Measurements from ENCODE around the gene NHEJ1. TPM values are rescaled to one million over a fixed set of nuclear protein-coding genes. Genes with fewer than 3 reads are reported as not detected.

NHEJ1 gene
- total and polyA plus RNA-seq, 2 of the 13 experiments (the other 11 are each of a cell fraction or from before 2014, with no cell fraction given) = 30.0 to 30.7 TPM

GRCh38 chr2:219038600-219038999, 122.0 kb downstream of the NHEJ1 start (continued):
- TF ChIP-seq MNT (IDR thresholded peaks at IDR 0.05) = no peak
- no peak for TF ChIP-seq ATM (IDR thresholded peaks at IDR 0.05; ENCODE audit: borderline replicate concordance)
- no peak for TF ChIP-seq HOMEZ (CRISPR knock-in tag; IDR thresholded peaks at IDR 0.05; ENCODE audit: low read depth)
- TF ChIP-seq NCOA1 (CRISPR knock-in tag; IDR thresholded peaks at IDR 0.05) = no peak
- no peak for TF ChIP-seq BRCA1 (CRISPR knock-in tag; IDR thresholded peaks at IDR 0.05)
- TF ChIP-seq ZNF326 (CRISPR knock-in tag; IDR thresholded peaks at IDR 0.05; ENCODE audit: borderline replicate concordance) = no peak
- TF ChIP-seq RFX3 (CRISPR knock-in tag; IDR thresholded peaks at IDR 0.05) = no peak
- no peak for TF ChIP-seq SYNCRIP (IDR thresholded peaks at IDR 0.05; ENCODE audit: insufficient read depth, low read depth, low read length)
- no peak for TF ChIP-seq ZSCAN21 (CRISPR knock-in tag; IDR thresholded peaks at IDR 0.05; ENCODE audit: borderline replicate concordance)

GRCh38 chr2:219037783-219038499, 122.7 kb downstream of the NHEJ1 start:
- CTCF ChIA-PET (ENCODE audit: low intra/inter-chr PET ratio, low total read pairs) = no interaction called here
- H3K4me1 ChIP-seq (ENCODE audit: insufficient read depth, low read length) = peaks cover 21% of the 10 kb centered on the region
- in situ Hi-C loops (cut with HindIII; ENCODE audit: extremely low pct_ligation_motif_present, low pct_unique_long_range_greater_than_20kb) = no loop called here
- WGBS (ENCODE audit: low lambda C conversion rate) = 4% methylated on average over 7 of the region's 8 CpGs
- ATAC-seq (peak; percentile 76), FAIRE-seq (no peak), DNase-seq (ENCODE audit: low spot score) (peak; percentile 35)
- POLR2A ChIA-PET = no interaction called here
- BruUV-seq (replicated peaks) = no TSS peak
- peaks cover 1 to 47% of the 10 kb centered on the region in 2 experiments; a peak in 4 of 5 replicates for H3K27me3 ChIP-seq (ENCODE audit: control insufficient read depth in 1 of 2, insufficient read depth in 2 of 2, low read length in 2 of 2)
- peaks cover 9% of the 10 kb centered on the region; the same call in 1 of the 2 replicates for H4K20me1 ChIP-seq (ENCODE audit: insufficient read depth, low read length)
- no peaks in the 10 kb centered on the region for H3K9me3 ChIP-seq (ENCODE audit: low read length)
- no peak overlapping the region for H3K27ac ChIP-seq (ENCODE audit: extremely low read length, insufficient read depth, low read length)
- no peak overlapping the region for H3K4me2 ChIP-seq (ENCODE audit: low read depth, low read length)
- intact Hi-C loops (cut with micrococcal nuclease; ENCODE audit: unreplicated experiment) = no loop called here
- H3K9ac ChIP-seq (ENCODE audit: insufficient read depth, low read depth, low read length) = no peak overlapping the region
- no peak overlapping the region for H2AFZ ChIP-seq (ENCODE audit: low read length)
- H3K79me2 ChIP-seq (ENCODE audit: insufficient read depth, low read length) = no peaks in the 10 kb centered on the region
- H3K4me3 ChIP-seq (replicated peaks in 1 of 3; ENCODE audit: insufficient read depth in 1 of 3, low read depth in 2 of 3, low read length in 3 of 3) = no peak overlapping the region
- no peaks in the 10 kb centered on the region for H3K36me3 ChIP-seq (replicated peaks in 1 of 2; ENCODE audit: control insufficient read depth in 1 of 2, insufficient read depth in 2 of 2, low read length in 2 of 2)
- TF ChIP-seq MTA3 (CRISPR knock-in tag; IDR thresholded peaks at IDR 0.05) = no peak
- TF ChIP-seq SMARCC2 (IDR thresholded peaks at IDR 0.05) = no peak
- TF ChIP-seq HMG20A (CRISPR knock-in tag; IDR thresholded peaks at IDR 0.05; ENCODE audit: borderline replicate concordance) = peak; percentile 31; the same call in 1 of the 2 replicates
- TF ChIP-seq RBM22 (optimal IDR thresholded peaks at IDR 0.05; ENCODE audit: low read length) = no peak
- no peak for TF ChIP-seq ZNF577 (CRISPR knock-in tag; IDR thresholded peaks at IDR 0.05; ENCODE audit: borderline replicate concordance, low read depth)
- TF ChIP-seq SALL2 (CRISPR knock-in tag; IDR thresholded peaks at IDR 0.05) = no peak
- TF ChIP-seq ZBTB4 (CRISPR knock-in tag; IDR thresholded peaks at IDR 0.05; ENCODE audit: borderline replicate concordance) = no peak
- no peak for TF ChIP-seq RFX1 (IDR thresholded peaks at IDR 0.05)
- TF ChIP-seq ZBTB20 (CRISPR knock-in tag; IDR thresholded peaks at IDR 0.05; ENCODE audit: borderline replicate concordance, low read depth) = peak; percentile 66; the same call in 1 of the 2 replicates
- peak; percentile 39; the same call in 1 of the 2 replicates for TF ChIP-seq FOSL2 (CRISPR knock-in tag; IDR thresholded peaks at IDR 0.05)

Measured in HepG2 (cell line).